GM10847 (cell line): ENCODE measurements around the gene RBMX.

Experiments
- POLR2A ChIP-seq: IDR thresholded peaks from 2 replicates; pipeline ENCODE4 v1.6.1; 2011; ENCODE audit not compliant: insufficient read length; ENCODE audit errors: extremely low read depth

RBMX gene

DNA sequence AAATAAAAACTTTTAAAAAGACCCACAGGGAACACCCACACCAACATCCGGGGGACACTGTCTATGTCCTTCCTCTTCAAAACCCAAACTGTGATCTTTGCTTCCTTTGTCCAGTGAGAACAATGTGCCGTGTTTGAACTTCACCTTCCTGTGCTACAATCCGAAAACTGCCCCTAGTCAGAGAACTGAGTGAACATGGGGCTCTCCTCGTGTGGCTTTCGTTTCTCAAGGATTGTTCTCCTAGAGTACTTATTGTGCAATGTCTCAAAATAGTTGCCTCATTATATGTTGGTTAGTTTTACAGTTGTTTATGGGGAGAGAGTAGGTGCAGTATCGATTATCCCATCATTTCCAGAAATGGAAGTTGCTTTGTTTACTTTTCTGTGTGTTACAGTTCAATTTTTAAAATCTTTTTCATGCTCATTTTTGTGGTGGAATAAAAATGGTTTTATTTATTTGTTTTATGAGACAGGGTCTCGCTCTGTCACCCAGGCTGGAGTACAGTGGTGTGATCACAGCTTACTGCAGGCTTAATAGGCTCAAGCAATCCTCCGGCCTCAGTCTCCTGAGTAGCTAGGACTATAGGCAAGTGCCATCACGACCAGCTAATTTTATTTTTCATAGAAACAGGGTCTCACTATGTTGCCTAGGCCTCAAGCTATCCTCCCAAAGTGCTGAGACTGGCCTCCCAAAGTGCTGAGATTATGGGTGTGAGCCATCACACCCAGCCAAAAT, 29.9 kb downstream of the RBMX start:
- no peak for TF ChIP-seq POLR2A

- no peak for TF ChIP-seq POLR2A
Observed at GRCh38 chrX:136849395-136849794, 31.1 kb downstream of the RBMX start.

DNA sequence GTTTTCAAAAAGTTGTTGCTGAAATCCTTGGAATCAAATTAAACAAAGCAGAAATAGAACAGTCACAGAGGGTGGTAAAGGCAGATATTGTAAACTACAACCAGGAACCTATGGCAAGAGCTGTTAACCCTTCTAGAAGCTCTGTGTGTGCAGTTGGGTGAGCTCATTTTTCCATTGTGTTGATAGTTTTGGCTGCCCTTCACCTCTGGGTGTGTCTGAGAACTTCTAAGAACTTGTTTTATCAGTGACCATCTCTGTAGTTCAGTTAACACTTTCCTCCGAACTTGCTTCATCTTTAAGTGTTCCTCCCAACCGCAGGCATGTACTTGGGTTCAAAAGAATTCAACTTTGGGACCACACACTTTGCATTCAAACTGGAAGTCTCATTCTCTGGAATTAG, 32.7 kb downstream of the RBMX start:
- TF ChIP-seq POLR2A = no peak

GRCh38 chrX:136839196-136839595, 41.3 kb downstream of the RBMX start:
- no peak for TF ChIP-seq POLR2A

DNA sequence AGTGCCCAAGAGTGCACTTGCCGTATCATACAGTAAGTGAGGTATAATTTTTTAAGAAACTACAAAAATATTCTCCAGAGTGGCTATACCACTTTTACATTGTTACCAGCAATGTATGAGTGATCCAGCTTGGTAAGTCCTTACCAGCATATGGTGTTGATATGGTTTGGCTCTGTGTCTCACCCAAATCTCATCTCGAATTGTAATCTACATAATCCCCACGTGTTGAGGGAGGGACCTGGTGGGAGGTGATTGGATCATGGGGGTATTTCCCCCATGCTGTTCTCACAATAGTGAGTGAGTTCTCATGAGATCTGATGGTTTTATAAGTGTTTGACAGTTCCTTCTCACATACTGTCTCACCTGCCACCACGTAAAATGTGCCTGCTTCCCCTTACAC, 44.8 kb downstream of the RBMX start:
- TF ChIP-seq POLR2A = no peak

GRCh38 chrX:136829413-136829812, 51.1 kb downstream of the RBMX start:
- TF ChIP-seq POLR2A = no peak

- TF ChIP-seq POLR2A = no peak
Observed at GRCh38 chrX:136828830-136829229, 51.7 kb downstream of the RBMX start.

DNA sequence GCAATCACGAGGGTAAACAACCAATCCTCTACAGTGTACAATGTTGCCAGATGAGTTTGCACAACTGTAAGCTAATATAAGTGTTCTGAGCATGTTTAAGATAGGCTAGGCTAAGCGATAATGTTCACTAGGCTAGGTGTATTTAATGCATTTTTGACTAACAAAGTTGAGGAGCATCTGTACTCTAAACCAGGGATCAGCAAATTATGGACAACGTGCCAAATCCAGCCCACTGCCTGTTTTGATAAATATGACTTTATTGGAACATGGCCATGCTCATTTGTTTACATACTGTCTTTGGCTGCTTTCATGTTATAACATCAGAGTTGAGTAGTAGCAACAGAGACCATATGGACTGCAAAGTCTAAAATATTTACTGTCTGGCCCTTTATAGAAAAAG, 53.5 kb downstream of the RBMX start:
- no peak for TF ChIP-seq POLR2A

GRCh38 chrX:136825771-136826170, 54.8 kb downstream of the RBMX start:
- no peak for TF ChIP-seq POLR2A
